A673 (cell line): Measurements from ENCODE around the gene BAIAP2L1.

Experiments used
- EZH2 ChIP-seq: fragments of 200-600 bp; sonication (generic); IDR thresholded peaks from 2 replicates; pipeline ENCODE4 v1.6.1; 2017; ENCODE audit warnings: borderline replicate concordance, low read depth, mild to moderate bottlenecking, mixed read lengths, antibody characterized with exemption, low read length; ENCODE audit not compliant: poor library complexity, severe bottlenecking
- TF ChIP-seq, protein P1 (sequence below): fragments of 300-800, 200-600 bp; sonication (generic); conservative IDR thresholded peaks from 2 replicates; pipeline ENCODE4 v1.5.1; 2017; ENCODE audit warnings: low read depth, mild to moderate bottlenecking, antibody characterized with exemption, low read length, moderate library complexity, mixed read lengths

DNA sequence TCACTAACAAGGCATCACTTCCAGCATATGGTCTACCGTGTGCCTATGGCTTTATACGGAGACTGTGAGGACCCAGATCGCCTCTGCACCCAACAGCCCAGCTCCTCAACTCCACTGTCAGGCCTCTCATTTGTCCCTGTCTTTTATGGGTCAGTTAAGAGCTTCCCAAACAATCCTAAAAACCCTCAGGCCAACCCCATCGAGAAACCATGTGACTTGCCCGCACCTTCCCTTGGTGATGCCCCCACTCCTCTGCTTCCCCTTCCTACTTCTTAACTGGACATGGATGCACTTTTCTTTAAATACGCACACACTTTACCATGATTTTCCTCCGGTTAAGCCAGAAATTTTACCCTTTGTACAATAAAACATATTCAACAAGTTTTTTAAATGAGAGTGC, 46.8 kb downstream of the BAIAP2L1 start:
- TF ChIP-seq, protein P1, sequence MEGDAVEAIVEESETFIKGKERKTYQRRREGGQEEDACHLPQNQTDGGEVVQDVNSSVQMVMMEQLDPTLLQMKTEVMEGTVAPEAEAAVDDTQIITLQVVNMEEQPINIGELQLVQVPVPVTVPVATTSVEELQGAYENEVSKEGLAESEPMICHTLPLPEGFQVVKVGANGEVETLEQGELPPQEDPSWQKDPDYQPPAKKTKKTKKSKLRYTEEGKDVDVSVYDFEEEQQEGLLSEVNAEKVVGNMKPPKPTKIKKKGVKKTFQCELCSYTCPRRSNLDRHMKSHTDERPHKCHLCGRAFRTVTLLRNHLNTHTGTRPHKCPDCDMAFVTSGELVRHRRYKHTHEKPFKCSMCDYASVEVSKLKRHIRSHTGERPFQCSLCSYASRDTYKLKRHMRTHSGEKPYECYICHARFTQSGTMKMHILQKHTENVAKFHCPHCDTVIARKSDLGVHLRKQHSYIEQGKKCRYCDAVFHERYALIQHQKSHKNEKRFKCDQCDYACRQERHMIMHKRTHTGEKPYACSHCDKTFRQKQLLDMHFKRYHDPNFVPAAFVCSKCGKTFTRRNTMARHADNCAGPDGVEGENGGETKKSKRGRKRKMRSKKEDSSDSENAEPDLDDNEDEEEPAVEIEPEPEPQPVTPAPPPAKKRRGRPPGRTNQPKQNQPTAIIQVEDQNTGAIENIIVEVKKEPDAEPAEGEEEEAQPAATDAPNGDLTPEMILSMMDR, result no peak
- no peak for TF ChIP-seq EZH2
